Measurements from ENCODE around the gene KLRG1.

The KLRG1 gene

DNA sequence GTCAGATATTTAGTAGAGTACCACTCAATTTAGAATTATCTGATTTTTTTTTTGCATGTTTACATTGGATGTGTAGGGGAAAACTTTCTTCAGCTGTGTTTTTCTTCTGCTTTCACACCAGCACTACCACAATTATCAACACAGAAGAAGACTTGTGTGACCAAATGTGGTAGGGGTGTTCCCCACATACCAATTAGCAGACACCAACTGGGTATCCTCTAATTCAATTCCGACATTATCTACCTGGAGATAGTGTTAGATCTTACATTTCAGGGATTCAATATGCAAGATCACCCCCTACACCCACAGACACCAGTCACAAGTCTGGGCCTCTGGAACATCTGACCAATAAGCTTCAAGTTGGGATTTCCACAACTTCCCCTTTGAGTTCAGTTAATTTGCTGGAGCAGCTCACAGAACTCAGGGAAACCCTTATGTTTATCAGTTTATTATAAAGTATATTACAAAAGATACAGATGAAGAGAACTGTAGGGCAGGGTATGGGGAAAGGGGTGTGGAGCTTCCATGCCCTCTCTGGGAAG is 4.1 kb upstream of the KLRG1 start:
- Histone ChIP-seq H3K4me1 (no peaks in the 10 kb centered on the region), H3K4me3 (no peak overlapping the region), H3K9me3 (peaks cover 0 to 6% (median 0%) of the 10 kb centered on the region in 3 donors), H3K27me3 (no peaks in the 10 kb centered on the region), H3K27ac (no peak overlapping the region), H3K36me3 (no peaks in the 10 kb centered on the region)
- intact Hi-C loops (cut with DNase I; ENCODE audit: low total_unique reads) = no loop called here
- DNase-seq = no peak
- TF ChIP-seq, protein P1, sequence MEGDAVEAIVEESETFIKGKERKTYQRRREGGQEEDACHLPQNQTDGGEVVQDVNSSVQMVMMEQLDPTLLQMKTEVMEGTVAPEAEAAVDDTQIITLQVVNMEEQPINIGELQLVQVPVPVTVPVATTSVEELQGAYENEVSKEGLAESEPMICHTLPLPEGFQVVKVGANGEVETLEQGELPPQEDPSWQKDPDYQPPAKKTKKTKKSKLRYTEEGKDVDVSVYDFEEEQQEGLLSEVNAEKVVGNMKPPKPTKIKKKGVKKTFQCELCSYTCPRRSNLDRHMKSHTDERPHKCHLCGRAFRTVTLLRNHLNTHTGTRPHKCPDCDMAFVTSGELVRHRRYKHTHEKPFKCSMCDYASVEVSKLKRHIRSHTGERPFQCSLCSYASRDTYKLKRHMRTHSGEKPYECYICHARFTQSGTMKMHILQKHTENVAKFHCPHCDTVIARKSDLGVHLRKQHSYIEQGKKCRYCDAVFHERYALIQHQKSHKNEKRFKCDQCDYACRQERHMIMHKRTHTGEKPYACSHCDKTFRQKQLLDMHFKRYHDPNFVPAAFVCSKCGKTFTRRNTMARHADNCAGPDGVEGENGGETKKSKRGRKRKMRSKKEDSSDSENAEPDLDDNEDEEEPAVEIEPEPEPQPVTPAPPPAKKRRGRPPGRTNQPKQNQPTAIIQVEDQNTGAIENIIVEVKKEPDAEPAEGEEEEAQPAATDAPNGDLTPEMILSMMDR (IDR thresholded peaks at IDR 0.05) = no peak

DNA sequence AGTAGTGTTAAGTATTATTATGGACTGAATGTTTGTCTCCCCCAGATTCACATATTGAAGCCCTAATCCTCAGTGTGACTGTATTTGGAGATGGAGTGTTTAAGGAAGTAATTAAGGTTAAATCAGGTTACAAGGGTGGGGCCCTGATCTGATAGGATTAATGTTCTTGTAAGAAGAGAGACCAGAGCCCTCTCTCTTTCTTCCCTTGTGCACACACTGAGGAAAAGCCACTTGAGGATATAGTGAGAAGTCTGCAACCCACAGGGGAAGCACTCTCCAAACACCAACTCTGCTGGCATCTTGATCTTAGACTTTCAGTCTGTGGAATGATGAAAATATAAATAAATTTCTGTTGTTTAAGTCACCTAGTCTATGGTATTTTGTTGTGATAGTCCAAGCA is 2.2 kb upstream of the KLRG1 start:
- TF ChIP-seq, protein P1 (IDR thresholded peaks at IDR 0.05) = no peak
- no peak overlapping the region for H3K4me3 ChIP-seq
- intact Hi-C loops (cut with DNase I; ENCODE audit: low total_unique reads) = no loop called here
- H3K36me3 ChIP-seq = no peaks in the 10 kb centered on the region
- DNase-seq = no peak
- H3K4me1 ChIP-seq = no peaks in the 10 kb centered on the region
- H3K27ac ChIP-seq = no peak overlapping the region
- no peaks in the 10 kb centered on the region for H3K27me3 ChIP-seq
- H3K9me3 ChIP-seq = no peaks in the 10 kb centered on the region

DNA sequence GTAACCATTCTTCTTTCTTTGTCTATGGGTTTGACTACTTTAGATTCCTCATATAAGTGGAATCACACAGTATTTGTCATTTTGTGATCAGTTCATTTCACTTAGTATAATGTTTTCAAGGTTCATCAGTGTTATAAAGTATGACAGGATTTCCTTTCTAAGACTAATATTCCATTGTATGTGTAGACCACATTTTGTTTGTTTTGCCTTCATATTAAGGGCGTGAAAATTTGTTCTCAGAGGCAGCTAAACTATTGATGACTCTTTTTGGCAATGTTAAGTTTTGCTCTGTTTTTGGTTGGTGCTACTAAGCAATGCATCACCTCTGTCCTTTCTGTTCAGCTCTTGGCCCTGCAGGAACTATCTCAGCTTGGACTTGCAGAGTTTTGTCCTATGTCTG is 1.7 kb upstream of the KLRG1 start:
- no peak overlapping the region for H3K4me3 ChIP-seq
- no peak overlapping the region for H3K27ac ChIP-seq
- DNase-seq = no peak
- H3K9me3 ChIP-seq = no peaks in the 10 kb centered on the region
- intact Hi-C loops (cut with DNase I; ENCODE audit: low total_unique reads) = no loop called here
- TF ChIP-seq, protein P1 (IDR thresholded peaks at IDR 0.05) = no peak
- no peaks in the 10 kb centered on the region for H3K27me3 ChIP-seq
- H3K36me3 ChIP-seq = no peaks in the 10 kb centered on the region
- no peaks in the 10 kb centered on the region for H3K4me1 ChIP-seq

DNA sequence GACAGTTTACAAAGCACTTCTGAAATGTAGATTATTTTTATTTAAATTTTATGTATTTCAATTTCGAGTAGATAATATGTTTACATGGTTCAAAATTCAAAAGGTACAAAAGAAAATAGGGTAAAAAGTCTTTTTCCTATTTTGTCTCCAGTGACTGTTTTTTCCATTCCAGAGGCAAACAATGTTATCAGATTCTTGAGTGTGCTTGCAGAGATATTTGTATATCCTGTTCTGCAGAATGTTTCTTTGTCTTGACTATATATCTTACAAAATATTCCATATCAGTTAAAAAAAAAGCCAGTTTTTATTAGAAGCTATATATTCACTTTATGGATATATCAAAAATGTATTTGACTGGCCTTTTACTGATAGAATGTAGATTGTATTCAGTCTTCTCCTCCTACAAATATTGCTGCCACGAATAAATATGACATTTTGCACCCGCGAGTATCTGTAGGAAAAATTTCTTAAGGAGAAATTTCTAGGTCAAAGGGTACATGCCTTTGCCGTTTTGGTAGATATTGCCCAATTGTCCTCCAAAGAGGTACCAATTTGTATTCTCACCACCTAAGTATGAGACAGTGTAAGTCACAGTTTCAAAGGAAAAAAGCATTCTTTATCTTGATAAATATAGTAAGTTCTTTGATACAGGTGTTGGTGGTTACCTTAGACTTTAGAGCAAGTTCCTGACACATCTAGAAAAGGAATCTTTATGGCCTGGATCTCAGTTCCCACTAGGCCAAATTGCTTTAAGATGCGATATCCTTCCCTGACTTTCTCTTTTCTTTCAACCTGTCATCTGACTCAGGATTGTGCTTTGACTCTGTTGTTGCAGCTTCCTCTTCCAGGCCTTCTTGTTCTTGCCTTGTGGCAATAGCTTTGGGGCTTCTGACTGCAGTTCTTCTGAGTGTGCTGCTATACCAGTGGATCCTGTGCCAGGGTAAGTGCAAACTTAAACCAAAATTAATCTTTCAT is 2.3 kb downstream of the KLRG1 start:
- TF ChIP-seq, protein P1 (IDR thresholded peaks at IDR 0.05) = no peak

DNA sequence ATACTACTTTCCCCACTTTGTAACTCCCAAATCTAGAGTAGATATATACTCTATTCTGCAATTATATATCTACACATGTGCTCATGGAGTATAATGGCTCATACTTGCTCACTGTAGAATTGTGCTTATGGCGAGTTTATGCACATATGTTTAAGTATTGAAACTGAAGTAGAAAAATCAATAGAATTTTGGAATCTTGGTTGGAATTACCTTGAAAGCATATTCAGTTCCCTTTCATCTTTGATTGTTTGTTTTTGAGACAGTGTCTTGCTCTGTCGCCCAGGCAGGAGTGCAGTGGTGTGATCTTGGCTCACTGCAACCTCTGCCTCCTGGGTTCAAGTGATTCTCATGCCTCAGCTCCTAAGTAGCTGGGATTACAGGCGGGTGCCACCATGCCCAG is 4.5 kb downstream of the KLRG1 start:
- TF ChIP-seq, protein P1 (IDR thresholded peaks at IDR 0.05) = no peak
- no peaks in the 10 kb centered on the region for H3K36me3 ChIP-seq
- no peaks in the 10 kb centered on the region for H3K27me3 ChIP-seq
- no peak overlapping the region for H3K4me3 ChIP-seq
- no peak overlapping the region for H3K27ac ChIP-seq
- intact Hi-C loops (cut with DNase I; ENCODE audit: low total_unique reads) = no loop called here
- no peaks in the 10 kb centered on the region for H3K4me1 ChIP-seq
- no peaks in the 10 kb centered on the region for H3K9me3 ChIP-seq
- no peak for DNase-seq

More for the DNA sequence above, 2.3 kb downstream of the KLRG1 start:
- no peaks in the 10 kb centered on the region for H3K4me1 ChIP-seq
- no peaks in the 10 kb centered on the region for H3K9me3 ChIP-seq
- intact Hi-C loops (cut with DNase I; ENCODE audit: low total_unique reads) = no loop called here
- H3K27ac ChIP-seq = no peak overlapping the region
- no peak for DNase-seq
- H3K36me3 ChIP-seq = no peaks in the 10 kb centered on the region
- H3K4me3 ChIP-seq = no peak overlapping the region
- H3K27me3 ChIP-seq = no peaks in the 10 kb centered on the region

All from tibial artery (tissue), 4 donors.